A549 (cell line): ENCODE data around the gene BICRA.

Experiments
- BHLHE40 ChIP-seq: IDR thresholded peaks from 2 replicates; pipeline ENCODE4 v1.6.1; 2012; ENCODE audit warnings: low read depth, low read length, inconsistent platforms
- EP300 ChIP-seq, 2 experiments: fragments of >200 bp; sonication (Bioruptor Twin); formaldehyde crosslinking; IDR thresholded peaks; 2 replicates in 1 of 2; 3 replicates in 1 of 2; pipeline ENCODE4 v1.6.1; 2016 to 2017
- FOSB ChIP-seq: fragments of 250-450 bp; sonication (Bioruptor Pico); IDR thresholded peaks from 2 replicates; pipeline ENCODE4 v1.5.0; 2020; ENCODE audit warnings: mild to moderate bottlenecking, moderate library complexity
- FOXS1 ChIP-seq: fragments of 250-450 bp; sonication (Bioruptor Pico); IDR thresholded peaks from 2 replicates; pipeline ENCODE4 v1.5.0; 2020; ENCODE audit warnings: mild to moderate bottlenecking, moderate library complexity
- GATA3 ChIP-seq: IDR thresholded peaks from 2 replicates; pipeline ENCODE4 v1.6.1; 2012; ENCODE audit warnings: borderline replicate concordance
- HOXB13 ChIP-seq: fragments of 250-450 bp; sonication (Bioruptor Pico); IDR thresholded peaks from 2 replicates; pipeline ENCODE4 v1.5.0; 2020; ENCODE audit warnings: low read depth, mild to moderate bottlenecking, moderate library complexity
- JUNB ChIP-seq: fragments of >200 bp; sonication (Bioruptor Twin); formaldehyde crosslinking; IDR thresholded peaks from 2 replicates; pipeline ENCODE4 v1.6.1; 2016
- POLR2A ChIP-seq: IDR thresholded peaks from 2 replicates; pipeline ENCODE4 v1.6.1; 2012; ENCODE audit warnings: mild to moderate bottlenecking, low read length
- POLR2AphosphoS2 ChIP-seq: conservative IDR thresholded peaks from 2 replicates; pipeline ENCODE4 v1.6.1; 2012; ENCODE audit warnings: low read length, improper control_type of control experiment, inconsistent platforms
- SREBF2 ChIP-seq: fragments of 450-650 bp; IDR thresholded peaks from 2 replicates; pipeline ENCODE4 v1.6.1; 2014; ENCODE audit warnings: mild to moderate bottlenecking, moderate library complexity
- ZSCAN20 ChIP-seq: fragments of 250-450 bp; sonication (Bioruptor Pico); IDR thresholded peaks from 2 replicates; pipeline ENCODE4 v1.8.0; 2022; ENCODE audit warnings: mild to moderate bottlenecking, moderate library complexity
- TF ChIP-seq, protein P1 (sequence below): fragments of 200-600 bp; sonication (generic); IDR thresholded peaks from 2 replicates; pipeline ENCODE4 v1.6.1; 2016; ENCODE audit warnings: antibody characterized with exemption, mild to moderate bottlenecking, moderate library complexity
- TF ChIP-seq, protein P2 (sequence below): fragments of >200 bp; sonication (Bioruptor Twin); formaldehyde crosslinking; IDR thresholded peaks from 3 replicates; pipeline ENCODE4 v1.5.1; 2016

DNA sequence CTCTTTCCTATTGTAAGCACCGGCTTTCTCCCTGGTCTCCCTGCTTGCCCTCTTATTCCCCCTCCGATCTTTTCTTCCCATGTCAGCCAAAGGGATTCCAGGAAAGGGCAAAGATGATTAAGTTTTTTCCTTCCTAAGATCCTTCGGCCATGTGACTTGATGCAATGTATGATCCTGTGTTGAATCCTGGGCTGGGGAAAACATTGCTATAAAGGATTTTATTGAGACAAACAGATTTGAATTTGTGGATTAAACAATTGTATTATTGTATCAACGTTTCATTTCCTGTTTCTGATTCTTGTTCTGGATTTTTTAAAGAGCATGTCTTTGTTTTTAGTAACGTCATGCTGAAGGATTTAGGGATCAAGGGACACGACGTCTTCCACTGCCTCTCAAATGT is 19.1 kb upstream of the BICRA start:
- TF ChIP-seq, protein P1, sequence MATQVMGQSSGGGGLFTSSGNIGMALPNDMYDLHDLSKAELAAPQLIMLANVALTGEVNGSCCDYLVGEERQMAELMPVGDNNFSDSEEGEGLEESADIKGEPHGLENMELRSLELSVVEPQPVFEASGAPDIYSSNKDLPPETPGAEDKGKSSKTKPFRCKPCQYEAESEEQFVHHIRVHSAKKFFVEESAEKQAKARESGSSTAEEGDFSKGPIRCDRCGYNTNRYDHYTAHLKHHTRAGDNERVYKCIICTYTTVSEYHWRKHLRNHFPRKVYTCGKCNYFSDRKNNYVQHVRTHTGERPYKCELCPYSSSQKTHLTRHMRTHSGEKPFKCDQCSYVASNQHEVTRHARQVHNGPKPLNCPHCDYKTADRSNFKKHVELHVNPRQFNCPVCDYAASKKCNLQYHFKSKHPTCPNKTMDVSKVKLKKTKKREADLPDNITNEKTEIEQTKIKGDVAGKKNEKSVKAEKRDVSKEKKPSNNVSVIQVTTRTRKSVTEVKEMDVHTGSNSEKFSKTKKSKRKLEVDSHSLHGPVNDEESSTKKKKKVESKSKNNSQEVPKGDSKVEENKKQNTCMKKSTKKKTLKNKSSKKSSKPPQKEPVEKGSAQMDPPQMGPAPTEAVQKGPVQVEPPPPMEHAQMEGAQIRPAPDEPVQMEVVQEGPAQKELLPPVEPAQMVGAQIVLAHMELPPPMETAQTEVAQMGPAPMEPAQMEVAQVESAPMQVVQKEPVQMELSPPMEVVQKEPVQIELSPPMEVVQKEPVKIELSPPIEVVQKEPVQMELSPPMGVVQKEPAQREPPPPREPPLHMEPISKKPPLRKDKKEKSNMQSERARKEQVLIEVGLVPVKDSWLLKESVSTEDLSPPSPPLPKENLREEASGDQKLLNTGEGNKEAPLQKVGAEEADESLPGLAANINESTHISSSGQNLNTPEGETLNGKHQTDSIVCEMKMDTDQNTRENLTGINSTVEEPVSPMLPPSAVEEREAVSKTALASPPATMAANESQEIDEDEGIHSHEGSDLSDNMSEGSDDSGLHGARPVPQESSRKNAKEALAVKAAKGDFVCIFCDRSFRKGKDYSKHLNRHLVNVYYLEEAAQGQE, result no peak
- TF ChIP-seq, protein P2, sequence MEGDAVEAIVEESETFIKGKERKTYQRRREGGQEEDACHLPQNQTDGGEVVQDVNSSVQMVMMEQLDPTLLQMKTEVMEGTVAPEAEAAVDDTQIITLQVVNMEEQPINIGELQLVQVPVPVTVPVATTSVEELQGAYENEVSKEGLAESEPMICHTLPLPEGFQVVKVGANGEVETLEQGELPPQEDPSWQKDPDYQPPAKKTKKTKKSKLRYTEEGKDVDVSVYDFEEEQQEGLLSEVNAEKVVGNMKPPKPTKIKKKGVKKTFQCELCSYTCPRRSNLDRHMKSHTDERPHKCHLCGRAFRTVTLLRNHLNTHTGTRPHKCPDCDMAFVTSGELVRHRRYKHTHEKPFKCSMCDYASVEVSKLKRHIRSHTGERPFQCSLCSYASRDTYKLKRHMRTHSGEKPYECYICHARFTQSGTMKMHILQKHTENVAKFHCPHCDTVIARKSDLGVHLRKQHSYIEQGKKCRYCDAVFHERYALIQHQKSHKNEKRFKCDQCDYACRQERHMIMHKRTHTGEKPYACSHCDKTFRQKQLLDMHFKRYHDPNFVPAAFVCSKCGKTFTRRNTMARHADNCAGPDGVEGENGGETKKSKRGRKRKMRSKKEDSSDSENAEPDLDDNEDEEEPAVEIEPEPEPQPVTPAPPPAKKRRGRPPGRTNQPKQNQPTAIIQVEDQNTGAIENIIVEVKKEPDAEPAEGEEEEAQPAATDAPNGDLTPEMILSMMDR, result no peak
- TF ChIP-seq FOXS1, result no peak
- no peak for TF ChIP-seq SREBF2
- TF ChIP-seq POLR2AphosphoS2, result no peak
- no peak for TF ChIP-seq ZSCAN20
- TF ChIP-seq GATA3, result no peak
- TF ChIP-seq JUNB, result no peak
- no peak for TF ChIP-seq FOSB (CRISPR knock-in tag)
- TF ChIP-seq POLR2A, result no peak
- TF ChIP-seq HOXB13 (CRISPR knock-in tag), result no peak
- no peak for TF ChIP-seq BHLHE40
- TF ChIP-seq EP300 (IDR thresholded peaks at IDR 0.05), result no peak
